Gastroesophageal sphincter (tissue), 3 donors: ENCODE data around the gene SYT1.

Source experiments
- EP300 ChIP-seq: sonication (generic); formaldehyde crosslinking; IDR thresholded peaks from one replicate; pipeline ENCODE4 v1.6.1; 2017; ENCODE audit warnings: antibody characterized with exemption, mild to moderate bottlenecking
- POLR2A ChIP-seq, 2 donors: fragments of 450-650 bp; IDR thresholded peaks; one replicate each; pipeline ENCODE4 v1.6.1; 2017; ENCODE audit warnings: antibody characterized with exemption in 2 of 2, mild to moderate bottlenecking in 2 of 2, moderate library complexity in 1 of 2
- POLR2AphosphoS5 ChIP-seq: sonication (generic); formaldehyde crosslinking; IDR thresholded peaks from one replicate; pipeline ENCODE4 v1.6.1; 2017; ENCODE audit warnings: antibody characterized with exemption
- TF ChIP-seq, protein P1 (sequence below), 4 experiments: fragments of 200-600 bp in 2 of 4; fragments of 450-650 bp in 2 of 4; sonication (generic) in 1 of 4; IDR thresholded peaks; one replicate each; pipeline ENCODE4 v1.5.1; 2017 to 2019; ENCODE audit warnings: antibody characterized with exemption in 4 of 4, mild to moderate bottlenecking in 2 of 4, moderate library complexity in 2 of 4

- TF ChIP-seq, protein P1, sequence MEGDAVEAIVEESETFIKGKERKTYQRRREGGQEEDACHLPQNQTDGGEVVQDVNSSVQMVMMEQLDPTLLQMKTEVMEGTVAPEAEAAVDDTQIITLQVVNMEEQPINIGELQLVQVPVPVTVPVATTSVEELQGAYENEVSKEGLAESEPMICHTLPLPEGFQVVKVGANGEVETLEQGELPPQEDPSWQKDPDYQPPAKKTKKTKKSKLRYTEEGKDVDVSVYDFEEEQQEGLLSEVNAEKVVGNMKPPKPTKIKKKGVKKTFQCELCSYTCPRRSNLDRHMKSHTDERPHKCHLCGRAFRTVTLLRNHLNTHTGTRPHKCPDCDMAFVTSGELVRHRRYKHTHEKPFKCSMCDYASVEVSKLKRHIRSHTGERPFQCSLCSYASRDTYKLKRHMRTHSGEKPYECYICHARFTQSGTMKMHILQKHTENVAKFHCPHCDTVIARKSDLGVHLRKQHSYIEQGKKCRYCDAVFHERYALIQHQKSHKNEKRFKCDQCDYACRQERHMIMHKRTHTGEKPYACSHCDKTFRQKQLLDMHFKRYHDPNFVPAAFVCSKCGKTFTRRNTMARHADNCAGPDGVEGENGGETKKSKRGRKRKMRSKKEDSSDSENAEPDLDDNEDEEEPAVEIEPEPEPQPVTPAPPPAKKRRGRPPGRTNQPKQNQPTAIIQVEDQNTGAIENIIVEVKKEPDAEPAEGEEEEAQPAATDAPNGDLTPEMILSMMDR (IDR thresholded peaks at IDR 0.05), result no peak
- TF ChIP-seq EP300 (no peak), POLR2AphosphoS5 (no peak), POLR2A (IDR thresholded peaks at IDR 0.05) (no peak)
These were observed 274.3 kb downstream of the SYT1 start for GRCh38 chr12:79138872-79139271.
